GM12878 (cell line): ENCODE measurements around the gene CIAO2A. TPM values are rescaled to one million over a fixed set of nuclear protein-coding genes. Genes with fewer than 3 reads are reported as not detected.

Experiments
- CBX5 ChIP-seq: sonication (generic); IDR thresholded peaks from 2 replicates; pipeline ENCODE4 v1.6.1; 2016; ENCODE audit warnings: low read depth, moderate library complexity, mild to moderate bottlenecking, inconsistent platforms
- CREB1 ChIP-seq: IDR thresholded peaks from 2 replicates; pipeline ENCODE4 v1.6.1; 2012; ENCODE audit warnings: low read depth, mild to moderate bottlenecking, inconsistent platforms
- EZH2 ChIP-seq: IDR thresholded peaks from 2 replicates; pipeline ENCODE4 v1.6.1; 2012; ENCODE audit warnings: low read depth, mild to moderate bottlenecking, control low read depth, inconsistent platforms, low read length, borderline replicate concordance; ENCODE audit not compliant: control insufficient read depth
- HCFC1 ChIP-seq: fragments of 150-350 bp; IDR thresholded peaks from 2 replicates; pipeline ENCODE4 v1.6.1; 2014; ENCODE audit warnings: low read length
- HDAC2 ChIP-seq: fragments of 200-600 bp; sonication (generic); IDR thresholded peaks from 2 replicates; pipeline ENCODE4 v1.6.1; 2017
- HDGF ChIP-seq: fragments of 450-650 bp; IDR thresholded peaks from 2 replicates; pipeline ENCODE4 v1.6.1; 2016; ENCODE audit warnings: antibody characterized with exemption
- KLF5 ChIP-seq: fragments of 450-650 bp; IDR thresholded peaks from 2 replicates; pipeline ENCODE4 v1.6.1; 2014; ENCODE audit warnings: mild to moderate bottlenecking; ENCODE audit not compliant: partially characterized antibody
- NFYA ChIP-seq: IDR thresholded peaks from 2 replicates; pipeline ENCODE4 v1.6.1; 2011; ENCODE audit warnings: low read depth, mild to moderate bottlenecking, low read length, improper control_type of control experiment, borderline replicate concordance
- NR2C2 ChIP-seq: IDR thresholded peaks from 2 replicates; pipeline ENCODE4 v1.6.1; 2011; ENCODE audit warnings: borderline replicate concordance, low read depth; ENCODE audit not compliant: control insufficient read depth, insufficient read length
- PML ChIP-seq: IDR thresholded peaks from 2 replicates; pipeline ENCODE4 v1.6.1; 2012; ENCODE audit warnings: low read length, inconsistent platforms
- POLR2AphosphoS2 ChIP-seq: IDR thresholded peaks from 2 replicates; pipeline ENCODE4 v1.6.1; 2011; ENCODE audit warnings: low read depth, mild to moderate bottlenecking, low read length, improper control_type of control experiment, moderate library complexity
- RCOR1 ChIP-seq: conservative IDR thresholded peaks from 2 replicates; pipeline ENCODE4 v1.6.1; 2012; ENCODE audit warnings: low read depth, low read length, improper control_type of control experiment
- SIN3A ChIP-seq: IDR thresholded peaks from 2 replicates; pipeline ENCODE4 v1.6.1; 2012; ENCODE audit warnings: low read depth, low read length, improper control_type of control experiment
- SMARCA5 ChIP-seq: fragments of 450-650 bp; IDR thresholded peaks from 2 replicates; pipeline ENCODE4 v1.6.1; 2017; ENCODE audit warnings: mild to moderate bottlenecking
- ZNF384 ChIP-seq: IDR thresholded peaks from 2 replicates; pipeline ENCODE4 v1.6.1; 2012; ENCODE audit warnings: low read depth, mild to moderate bottlenecking, low read length, improper control_type of control experiment, borderline replicate concordance
- polyA plus RNA-seq, 11 experiments: library from polyadenylated mRNA; depleted of rRNA in 4 of 11; unstranded in 6 of 11; stranded (reverse) in 5 of 11; fragments of >200 nt; fragmentation: Nextera tagmentation in 4 of 11; fragmentation: Illumina TruSeq in 1 of 11; extraction: Ambion mirVana in 4 of 11; extraction: Trizol in 1 of 11; gene quantifications; 1 replicate in 1 of 11; 2 replicates in 10 of 11; pipeline versions ENCODE4 v1.2.1 to v1.2.3, GENCODE V29; 2011 to 2016; ENCODE audit warnings: inconsistent platforms in 2 of 11, missing spikeins in 2 of 11, low read depth in 1 of 11
- total RNA-seq, 4 experiments: library from RNA; depleted of rRNA in 3 of 4; stranded (reverse); fragments of >200 nt in 3 of 4; fragmentation: Illumina TruSeq in 1 of 4; extraction: Trizol in 1 of 4; gene quantifications; 2 replicates each; pipeline versions ENCODE4 v1.2.1 to v1.2.3, GENCODE V29; 2013 to 2021
- TF ChIP-seq, protein P1 (sequence below): fragments of 450-650 bp; IDR thresholded peaks from 2 replicates; pipeline ENCODE4 v1.6.1; 2017; ENCODE audit warnings: mild to moderate bottlenecking, moderate library complexity
- TF ChIP-seq, protein P2 (sequence below): fragments of 450-650 bp; conservative IDR thresholded peaks from 2 replicates; pipeline ENCODE4 v1.6.1; 2017; ENCODE audit warnings: mild to moderate bottlenecking, moderate library complexity
- TF ChIP-seq, protein P3 (sequence below): fragments of 450-650 bp; IDR thresholded peaks from 2 replicates; pipeline ENCODE4 v1.6.1; 2017; ENCODE audit warnings: antibody characterized with exemption, mild to moderate bottlenecking, moderate library complexity

Gene CIAO2A
- total and polyA plus RNA-seq, 10 of the 15 experiments (the other 5 are each of a cell fraction or from before 2014, with no cell fraction given): 94.5 to 400 (median 204) TPM

DNA sequence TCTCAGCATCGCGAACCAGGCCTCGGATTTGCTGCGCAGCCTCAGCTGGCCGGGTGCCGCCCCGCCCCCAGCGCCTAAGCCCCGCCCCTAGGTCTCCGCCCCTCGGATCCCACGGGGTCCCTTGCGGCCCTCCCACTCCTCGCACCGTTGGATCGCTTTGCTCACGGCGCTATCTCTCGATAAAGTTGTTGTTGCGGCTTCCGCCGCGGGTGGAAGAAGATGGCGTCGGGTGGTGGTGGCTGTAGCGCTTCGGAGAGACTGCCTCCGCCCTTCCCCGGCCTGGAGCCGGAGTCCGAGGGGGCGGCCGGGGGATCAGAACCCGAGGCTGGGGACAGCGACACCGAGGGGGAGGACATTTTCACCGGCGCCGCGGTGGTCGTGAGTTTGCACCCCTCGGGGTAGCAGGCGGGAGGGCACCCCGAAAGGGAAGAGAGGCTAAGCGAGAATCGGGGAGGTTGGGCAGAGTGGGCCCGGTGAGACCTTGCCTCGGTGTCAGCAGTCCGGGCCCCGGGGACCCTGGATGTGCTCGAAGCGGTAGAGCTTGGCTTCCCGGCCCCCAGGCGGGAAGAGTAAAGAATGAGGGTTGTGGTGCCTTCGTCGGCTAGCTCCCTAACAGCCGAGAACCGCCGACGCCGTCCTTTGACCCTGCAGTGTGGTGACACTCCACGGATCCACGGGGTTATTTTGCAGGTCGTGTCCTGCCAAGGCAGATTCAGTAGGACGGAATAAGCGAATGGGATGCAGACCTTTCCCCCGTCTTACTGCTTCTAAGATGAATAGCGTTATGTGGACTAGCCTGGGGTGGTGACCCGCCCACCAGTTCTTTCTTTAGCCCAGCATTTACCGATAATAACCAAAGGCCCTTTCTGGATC lies 2.4 kb upstream of the CIAO2A start, which contains the start of gene SNX1 (continued):
- TF ChIP-seq, protein P1, sequence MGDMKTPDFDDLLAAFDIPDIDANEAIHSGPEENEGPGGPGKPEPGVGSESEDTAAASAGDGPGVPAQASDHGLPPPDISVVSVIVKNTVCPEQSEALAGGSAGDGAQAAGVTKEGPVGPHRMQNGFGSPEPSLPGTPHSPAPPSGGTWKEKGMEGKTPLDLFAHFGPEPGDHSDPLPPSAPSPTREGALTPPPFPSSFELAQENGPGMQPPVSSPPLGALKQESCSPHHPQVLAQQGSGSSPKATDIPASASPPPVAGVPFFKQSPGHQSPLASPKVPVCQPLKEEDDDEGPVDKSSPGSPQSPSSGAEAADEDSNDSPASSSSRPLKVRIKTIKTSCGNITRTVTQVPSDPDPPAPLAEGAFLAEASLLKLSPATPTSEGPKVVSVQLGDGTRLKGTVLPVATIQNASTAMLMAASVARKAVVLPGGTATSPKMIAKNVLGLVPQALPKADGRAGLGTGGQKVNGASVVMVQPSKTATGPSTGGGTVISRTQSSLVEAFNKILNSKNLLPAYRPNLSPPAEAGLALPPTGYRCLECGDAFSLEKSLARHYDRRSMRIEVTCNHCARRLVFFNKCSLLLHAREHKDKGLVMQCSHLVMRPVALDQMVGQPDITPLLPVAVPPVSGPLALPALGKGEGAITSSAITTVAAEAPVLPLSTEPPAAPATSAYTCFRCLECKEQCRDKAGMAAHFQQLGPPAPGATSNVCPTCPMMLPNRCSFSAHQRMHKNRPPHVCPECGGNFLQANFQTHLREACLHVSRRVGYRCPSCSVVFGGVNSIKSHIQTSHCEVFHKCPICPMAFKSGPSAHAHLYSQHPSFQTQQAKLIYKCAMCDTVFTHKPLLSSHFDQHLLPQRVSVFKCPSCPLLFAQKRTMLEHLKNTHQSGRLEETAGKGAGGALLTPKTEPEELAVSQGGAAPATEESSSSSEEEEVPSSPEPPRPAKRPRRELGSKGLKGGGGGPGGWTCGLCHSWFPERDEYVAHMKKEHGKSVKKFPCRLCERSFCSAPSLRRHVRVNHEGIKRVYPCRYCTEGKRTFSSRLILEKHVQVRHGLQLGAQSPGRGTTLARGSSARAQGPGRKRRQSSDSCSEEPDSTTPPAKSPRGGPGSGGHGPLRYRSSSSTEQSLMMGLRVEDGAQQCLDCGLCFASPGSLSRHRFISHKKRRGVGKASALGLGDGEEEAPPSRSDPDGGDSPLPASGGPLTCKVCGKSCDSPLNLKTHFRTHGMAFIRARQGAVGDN: peak; percentile 65; the same call in 1 of the 2 replicates
- no peak for TF ChIP-seq NR2C2
- TF ChIP-seq RCOR1: 0 out of 2 replicates have a peak, but pooled peaks have one; percentile 70
- TF ChIP-seq, protein P2, sequence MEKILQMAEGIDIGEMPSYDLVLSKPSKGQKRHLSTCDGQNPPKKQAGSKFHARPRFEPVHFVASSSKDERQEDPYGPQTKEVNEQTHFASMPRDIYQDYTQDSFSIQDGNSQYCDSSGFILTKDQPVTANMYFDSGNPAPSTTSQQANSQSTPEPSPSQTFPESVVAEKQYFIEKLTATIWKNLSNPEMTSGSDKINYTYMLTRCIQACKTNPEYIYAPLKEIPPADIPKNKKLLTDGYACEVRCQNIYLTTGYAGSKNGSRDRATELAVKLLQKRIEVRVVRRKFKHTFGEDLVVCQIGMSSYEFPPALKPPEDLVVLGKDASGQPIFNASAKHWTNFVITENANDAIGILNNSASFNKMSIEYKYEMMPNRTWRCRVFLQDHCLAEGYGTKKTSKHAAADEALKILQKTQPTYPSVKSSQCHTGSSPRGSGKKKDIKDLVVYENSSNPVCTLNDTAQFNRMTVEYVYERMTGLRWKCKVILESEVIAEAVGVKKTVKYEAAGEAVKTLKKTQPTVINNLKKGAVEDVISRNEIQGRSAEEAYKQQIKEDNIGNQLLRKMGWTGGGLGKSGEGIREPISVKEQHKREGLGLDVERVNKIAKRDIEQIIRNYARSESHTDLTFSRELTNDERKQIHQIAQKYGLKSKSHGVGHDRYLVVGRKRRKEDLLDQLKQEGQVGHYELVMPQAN: peak; percentile 93
- peak; percentile 71 for TF ChIP-seq CREB1
- peak; percentile 88 for TF ChIP-seq POLR2AphosphoS2
- peak; percentile 84; the same call in 1 of the 2 replicates for TF ChIP-seq SIN3A
- peak; percentile 54; the same call in 1 of the 2 replicates for TF ChIP-seq HDGF
- no peak for TF ChIP-seq EZH2
- peak; percentile 86; the same call in 1 of the 2 replicates for TF ChIP-seq PML
- TF ChIP-seq SMARCA5: no peak
- TF ChIP-seq HCFC1: peak; percentile 77
- no peak; the same call in 1 of the 2 replicates for TF ChIP-seq CBX5
- TF ChIP-seq HDAC2: peak; percentile 51; the same call in 1 of the 2 replicates
- no peak for TF ChIP-seq KLF5
- TF ChIP-seq, protein P3, sequence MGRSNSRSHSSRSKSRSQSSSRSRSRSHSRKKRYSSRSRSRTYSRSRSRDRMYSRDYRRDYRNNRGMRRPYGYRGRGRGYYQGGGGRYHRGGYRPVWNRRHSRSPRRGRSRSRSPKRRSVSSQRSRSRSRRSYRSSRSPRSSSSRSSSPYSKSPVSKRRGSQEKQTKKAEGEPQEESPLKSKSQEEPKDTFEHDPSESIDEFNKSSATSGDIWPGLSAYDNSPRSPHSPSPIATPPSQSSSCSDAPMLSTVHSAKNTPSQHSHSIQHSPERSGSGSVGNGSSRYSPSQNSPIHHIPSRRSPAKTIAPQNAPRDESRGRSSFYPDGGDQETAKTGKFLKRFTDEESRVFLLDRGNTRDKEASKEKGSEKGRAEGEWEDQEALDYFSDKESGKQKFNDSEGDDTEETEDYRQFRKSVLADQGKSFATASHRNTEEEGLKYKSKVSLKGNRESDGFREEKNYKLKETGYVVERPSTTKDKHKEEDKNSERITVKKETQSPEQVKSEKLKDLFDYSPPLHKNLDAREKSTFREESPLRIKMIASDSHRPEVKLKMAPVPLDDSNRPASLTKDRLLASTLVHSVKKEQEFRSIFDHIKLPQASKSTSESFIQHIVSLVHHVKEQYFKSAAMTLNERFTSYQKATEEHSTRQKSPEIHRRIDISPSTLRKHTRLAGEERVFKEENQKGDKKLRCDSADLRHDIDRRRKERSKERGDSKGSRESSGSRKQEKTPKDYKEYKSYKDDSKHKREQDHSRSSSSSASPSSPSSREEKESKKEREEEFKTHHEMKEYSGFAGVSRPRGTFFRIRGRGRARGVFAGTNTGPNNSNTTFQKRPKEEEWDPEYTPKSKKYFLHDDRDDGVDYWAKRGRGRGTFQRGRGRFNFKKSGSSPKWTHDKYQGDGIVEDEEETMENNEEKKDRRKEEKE: no peak
- no peak for TF ChIP-seq ZNF384
- TF ChIP-seq NFYA: no peak
